ENCODE data around the gene MIA2. TPM values are rescaled to one million over a fixed set of nuclear protein-coding genes. Genes with fewer than 3 reads are reported as not detected.

The MIA2 gene
- total and polyA plus RNA-seq, 2 experiments from 2014 or later, result 9.5 to 10.9 TPM

GRCh38 chr14:39302124-39302810 lies 68.6 kb downstream of the MIA2 start:
- H3K79me2 ChIP-seq (replicated peaks; ENCODE audit: insufficient read depth), result no peaks in the 10 kb centered on the region
- H3K27me3 Mint-ChIP-seq (ENCODE audit: insufficient read depth, low read depth, poor library complexity), result no peaks in the 10 kb centered on the region
- ATAC-seq (no peak), DNase-seq (ENCODE audit: low spot score) (no peak)
- peaks cover 3% of the 10 kb centered on the region; the same call in 1 of the 3 replicates for H3K36me3 Mint-ChIP-seq (ENCODE audit: low read depth)
- no peak overlapping the region for H3K4me3 ChIP-seq
- H3K4me1 ChIP-seq (ENCODE audit: insufficient read depth), result no peaks in the 10 kb centered on the region
- H3K4me3 Mint-ChIP-seq, result no peak overlapping the region
- H3K9me2 ChIP-seq (ENCODE audit: insufficient read depth), result no peaks in the 10 kb centered on the region
- H3K36me3 ChIP-seq (ENCODE audit: insufficient read depth), result no peaks in the 10 kb centered on the region
- H3K4me1 Mint-ChIP-seq, result no peaks in the 10 kb centered on the region
- no peak overlapping the region for H3K4me2 ChIP-seq
- H3K27me3 ChIP-seq (ENCODE audit: insufficient read depth), result no peaks in the 10 kb centered on the region
- H3F3A ChIP-seq (replicated peaks; ENCODE audit: low read depth), result no peaks in the 10 kb centered on the region
- TF ChIP-seq, protein P1, sequence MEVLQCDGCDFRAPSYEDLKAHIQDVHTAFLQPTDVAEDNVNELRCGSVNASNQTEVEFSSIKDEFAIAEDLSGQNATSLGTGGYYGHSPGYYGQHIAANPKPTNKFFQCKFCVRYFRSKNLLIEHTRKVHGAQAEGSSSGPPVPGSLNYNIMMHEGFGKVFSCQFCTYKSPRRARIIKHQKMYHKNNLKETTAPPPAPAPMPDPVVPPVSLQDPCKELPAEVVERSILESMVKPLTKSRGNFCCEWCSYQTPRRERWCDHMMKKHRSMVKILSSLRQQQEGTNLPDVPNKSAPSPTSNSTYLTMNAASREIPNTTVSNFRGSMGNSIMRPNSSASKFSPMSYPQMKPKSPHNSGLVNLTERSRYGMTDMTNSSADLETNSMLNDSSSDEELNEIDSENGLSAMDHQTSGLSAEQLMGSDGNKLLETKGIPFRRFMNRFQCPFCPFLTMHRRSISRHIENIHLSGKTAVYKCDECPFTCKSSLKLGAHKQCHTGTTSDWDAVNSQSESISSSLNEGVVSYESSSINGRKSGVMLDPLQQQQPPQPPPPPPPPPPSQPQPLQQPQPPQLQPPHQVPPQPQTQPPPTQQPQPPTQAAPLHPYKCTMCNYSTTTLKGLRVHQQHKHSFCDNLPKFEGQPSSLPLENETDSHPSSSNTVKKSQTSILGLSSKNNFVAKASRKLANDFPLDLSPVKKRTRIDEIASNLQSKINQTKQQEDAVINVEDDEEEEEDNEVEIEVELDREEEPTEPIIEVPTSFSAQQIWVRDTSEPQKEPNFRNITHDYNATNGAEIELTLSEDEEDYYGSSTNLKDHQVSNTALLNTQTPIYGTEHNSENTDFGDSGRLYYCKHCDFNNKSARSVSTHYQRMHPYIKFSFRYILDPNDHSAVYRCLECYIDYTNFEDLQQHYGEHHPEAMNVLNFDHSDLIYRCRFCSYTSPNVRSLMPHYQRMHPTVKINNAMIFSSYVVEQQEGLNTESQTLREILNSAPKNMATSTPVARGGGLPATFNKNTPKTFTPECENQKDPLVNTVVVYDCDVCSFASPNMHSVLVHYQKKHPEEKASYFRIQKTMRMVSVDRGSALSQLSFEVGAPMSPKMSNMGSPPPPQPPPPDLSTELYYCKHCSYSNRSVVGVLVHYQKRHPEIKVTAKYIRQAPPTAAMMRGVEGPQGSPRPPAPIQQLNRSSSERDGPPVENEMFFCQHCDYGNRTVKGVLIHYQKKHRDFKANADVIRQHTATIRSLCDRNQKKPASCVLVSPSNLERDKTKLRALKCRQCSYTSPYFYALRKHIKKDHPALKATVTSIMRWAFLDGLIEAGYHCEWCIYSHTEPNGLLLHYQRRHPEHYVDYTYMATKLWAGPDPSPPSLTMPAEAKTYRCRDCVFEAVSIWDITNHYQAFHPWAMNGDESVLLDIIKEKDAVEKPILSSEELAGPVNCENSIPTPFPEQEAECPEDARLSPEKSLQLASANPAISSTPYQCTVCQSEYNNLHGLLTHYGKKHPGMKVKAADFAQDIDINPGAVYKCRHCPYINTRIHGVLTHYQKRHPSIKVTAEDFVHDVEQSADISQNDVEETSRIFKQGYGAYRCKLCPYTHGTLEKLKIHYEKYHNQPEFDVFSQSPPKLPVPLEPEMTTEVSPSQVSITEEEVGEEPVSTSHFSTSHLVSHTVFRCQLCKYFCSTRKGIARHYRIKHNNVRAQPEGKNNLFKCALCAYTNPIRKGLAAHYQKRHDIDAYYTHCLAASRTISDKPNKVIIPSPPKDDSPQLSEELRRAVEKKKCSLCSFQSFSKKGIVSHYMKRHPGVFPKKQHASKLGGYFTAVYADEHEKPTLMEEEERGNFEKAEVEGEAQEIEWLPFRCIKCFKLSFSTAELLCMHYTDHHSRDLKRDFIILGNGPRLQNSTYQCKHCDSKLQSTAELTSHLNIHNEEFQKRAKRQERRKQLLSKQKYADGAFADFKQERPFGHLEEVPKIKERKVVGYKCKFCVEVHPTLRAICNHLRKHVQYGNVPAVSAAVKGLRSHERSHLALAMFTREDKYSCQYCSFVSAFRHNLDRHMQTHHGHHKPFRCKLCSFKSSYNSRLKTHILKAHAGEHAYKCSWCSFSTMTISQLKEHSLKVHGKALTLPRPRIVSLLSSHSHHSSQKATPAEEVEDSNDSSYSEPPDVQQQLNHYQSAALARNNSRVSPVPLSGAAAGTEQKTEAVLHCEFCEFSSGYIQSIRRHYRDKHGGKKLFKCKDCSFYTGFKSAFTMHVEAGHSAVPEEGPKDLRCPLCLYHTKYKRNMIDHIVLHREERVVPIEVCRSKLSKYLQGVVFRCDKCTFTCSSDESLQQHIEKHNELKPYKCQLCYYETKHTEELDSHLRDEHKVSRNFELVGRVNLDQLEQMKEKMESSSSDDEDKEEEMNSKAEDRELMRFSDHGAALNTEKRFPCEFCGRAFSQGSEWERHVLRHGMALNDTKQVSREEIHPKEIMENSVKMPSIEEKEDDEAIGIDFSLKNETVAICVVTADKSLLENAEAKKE (CRISPR knock-in tag; IDR thresholded peaks at IDR 0.05), result no peak
- TF ChIP-seq, protein P2, sequence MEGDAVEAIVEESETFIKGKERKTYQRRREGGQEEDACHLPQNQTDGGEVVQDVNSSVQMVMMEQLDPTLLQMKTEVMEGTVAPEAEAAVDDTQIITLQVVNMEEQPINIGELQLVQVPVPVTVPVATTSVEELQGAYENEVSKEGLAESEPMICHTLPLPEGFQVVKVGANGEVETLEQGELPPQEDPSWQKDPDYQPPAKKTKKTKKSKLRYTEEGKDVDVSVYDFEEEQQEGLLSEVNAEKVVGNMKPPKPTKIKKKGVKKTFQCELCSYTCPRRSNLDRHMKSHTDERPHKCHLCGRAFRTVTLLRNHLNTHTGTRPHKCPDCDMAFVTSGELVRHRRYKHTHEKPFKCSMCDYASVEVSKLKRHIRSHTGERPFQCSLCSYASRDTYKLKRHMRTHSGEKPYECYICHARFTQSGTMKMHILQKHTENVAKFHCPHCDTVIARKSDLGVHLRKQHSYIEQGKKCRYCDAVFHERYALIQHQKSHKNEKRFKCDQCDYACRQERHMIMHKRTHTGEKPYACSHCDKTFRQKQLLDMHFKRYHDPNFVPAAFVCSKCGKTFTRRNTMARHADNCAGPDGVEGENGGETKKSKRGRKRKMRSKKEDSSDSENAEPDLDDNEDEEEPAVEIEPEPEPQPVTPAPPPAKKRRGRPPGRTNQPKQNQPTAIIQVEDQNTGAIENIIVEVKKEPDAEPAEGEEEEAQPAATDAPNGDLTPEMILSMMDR (conservative IDR thresholded peaks at IDR 0.05; ENCODE audit: low read depth in 2 of 2), result no peak
- TF ChIP-seq ZNF331 (CRISPR knock-in tag; IDR thresholded peaks at IDR 0.05; ENCODE audit: low read depth) (no peak), REST (IDR thresholded peaks at IDR 0.05; ENCODE audit: unreplicated experiment) (no peak), NANOG (IDR thresholded peaks at IDR 0.05; ENCODE audit: borderline replicate concordance) (no peak), JUNB (IDR thresholded peaks at IDR 0.05; ENCODE audit: unreplicated experiment) (no peak), ZNF114 (CRISPR knock-in tag; IDR thresholded peaks at IDR 0.05) (no peak), EZH2phosphoT487 (IDR thresholded peaks at IDR 0.05; ENCODE audit: unreplicated experiment) (no peak), POLR2AphosphoS5 (IDR thresholded peaks at IDR 0.05; ENCODE audit: low read depth) (no peak)
- no peak overlapping the region for H2AFZ ChIP-seq
- no peaks in the 10 kb centered on the region for H3K9me3 Mint-ChIP-seq
- H4K20me1 ChIP-seq (replicated peaks; ENCODE audit: insufficient read depth), result no peaks in the 10 kb centered on the region
- H3K27ac ChIP-seq (ENCODE audit: low read depth), result no peak overlapping the region; the same call in 1 of the 2 replicates
- H3K27ac Mint-ChIP-seq, result no peak overlapping the region
